ENCODE measurements around the gene GLIS1. TPM values are rescaled to one million over a fixed set of nuclear protein-coding genes. Genes with fewer than 3 reads are reported as not detected.

The GLIS1 gene
- total and polyA plus RNA-seq, 12 donors = 0.06 to 0.10 (median 0.09) TPM; not detected in 7

DNA sequence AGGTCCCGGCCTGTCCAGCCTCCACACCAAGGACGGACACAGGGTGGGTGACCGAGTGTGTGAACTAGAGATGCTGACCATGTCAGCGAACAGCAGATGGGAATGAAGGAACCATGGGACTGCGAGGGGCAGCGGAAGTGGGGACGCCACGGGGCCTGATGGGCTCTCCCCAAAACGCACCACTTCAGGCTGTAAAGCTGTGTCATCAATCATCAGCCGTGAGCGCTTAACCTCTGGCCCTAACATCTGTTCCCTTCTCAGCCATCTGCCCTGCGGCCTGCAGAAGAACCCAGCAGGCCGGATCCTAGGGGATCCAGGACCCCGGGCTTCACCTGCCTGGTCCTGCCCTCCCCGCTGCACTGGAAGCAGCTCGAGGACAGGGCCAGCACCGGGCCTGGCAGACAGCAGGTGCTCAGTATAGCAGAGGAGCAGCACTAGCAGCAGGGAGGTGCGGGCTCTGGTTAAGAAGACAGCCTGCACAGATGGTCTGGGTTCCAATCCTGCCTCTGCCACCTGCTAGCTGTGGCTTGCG lies 221.1 kb downstream of the GLIS1 start:
- H3K36me3 ChIP-seq = no peaks in the 10 kb centered on the region
- no peak for DNase-seq
- H3K27ac ChIP-seq = no peak overlapping the region
- peaks cover 0 to 22% (median 6%) of the 10 kb centered on the region in 9 donors for H3K4me1 ChIP-seq
- H3K9me3 ChIP-seq = no peaks in the 10 kb centered on the region
- 93 to 96% methylated on average over 19 of the region's 19 CpGs for WGBS, 2 donors
- H3K4me3 ChIP-seq = no peak overlapping the region
- TF ChIP-seq, protein P1, sequence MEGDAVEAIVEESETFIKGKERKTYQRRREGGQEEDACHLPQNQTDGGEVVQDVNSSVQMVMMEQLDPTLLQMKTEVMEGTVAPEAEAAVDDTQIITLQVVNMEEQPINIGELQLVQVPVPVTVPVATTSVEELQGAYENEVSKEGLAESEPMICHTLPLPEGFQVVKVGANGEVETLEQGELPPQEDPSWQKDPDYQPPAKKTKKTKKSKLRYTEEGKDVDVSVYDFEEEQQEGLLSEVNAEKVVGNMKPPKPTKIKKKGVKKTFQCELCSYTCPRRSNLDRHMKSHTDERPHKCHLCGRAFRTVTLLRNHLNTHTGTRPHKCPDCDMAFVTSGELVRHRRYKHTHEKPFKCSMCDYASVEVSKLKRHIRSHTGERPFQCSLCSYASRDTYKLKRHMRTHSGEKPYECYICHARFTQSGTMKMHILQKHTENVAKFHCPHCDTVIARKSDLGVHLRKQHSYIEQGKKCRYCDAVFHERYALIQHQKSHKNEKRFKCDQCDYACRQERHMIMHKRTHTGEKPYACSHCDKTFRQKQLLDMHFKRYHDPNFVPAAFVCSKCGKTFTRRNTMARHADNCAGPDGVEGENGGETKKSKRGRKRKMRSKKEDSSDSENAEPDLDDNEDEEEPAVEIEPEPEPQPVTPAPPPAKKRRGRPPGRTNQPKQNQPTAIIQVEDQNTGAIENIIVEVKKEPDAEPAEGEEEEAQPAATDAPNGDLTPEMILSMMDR (IDR thresholded peaks at IDR 0.05) = no peak
- ATAC-seq = no peak
- intact Hi-C loops (cut with DNase I) = no loop called here
- H3K27me3 ChIP-seq = no peaks in the 10 kb centered on the region

DNA sequence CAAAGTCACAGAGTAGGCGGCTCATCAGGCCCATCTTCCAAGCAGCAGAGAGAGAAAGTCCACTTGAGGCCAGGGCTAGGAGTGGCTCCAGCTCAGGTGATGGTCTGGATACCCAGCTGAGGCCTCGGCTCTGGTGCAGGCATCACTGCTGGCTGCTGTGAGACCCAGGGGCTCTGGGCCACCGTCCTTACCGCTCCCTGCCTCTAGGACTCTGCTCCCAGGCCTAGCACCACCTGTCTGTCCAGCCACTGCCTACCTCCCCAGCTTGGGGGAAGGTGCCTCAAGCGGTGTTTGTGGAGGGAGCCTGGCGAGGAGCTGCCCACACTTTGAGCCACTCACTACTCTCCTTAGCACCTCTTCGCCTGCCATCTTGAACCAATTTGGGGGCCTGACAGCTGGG lies 221.9 kb downstream of the GLIS1 start:
- intact Hi-C loops (cut with DNase I) = no loop called here
- ATAC-seq = no peak
- Histone ChIP-seq H3K4me1 (peaks cover 0 to 25% (median 9%) of the 10 kb centered on the region in 9 donors), H3K36me3 (no peaks in the 10 kb centered on the region), H3K27ac (no peak overlapping the region), H3K4me3 (no peak overlapping the region), H3K9me3 (no peaks in the 10 kb centered on the region), H3K27me3 (no peaks in the 10 kb centered on the region)
- DNase-seq = no peak
- TF ChIP-seq, protein P1 (IDR thresholded peaks at IDR 0.05) = no peak
- WGBS, 2 donors = 92 to 97% methylated on average over 7 of the region's 7 CpGs

DNA sequence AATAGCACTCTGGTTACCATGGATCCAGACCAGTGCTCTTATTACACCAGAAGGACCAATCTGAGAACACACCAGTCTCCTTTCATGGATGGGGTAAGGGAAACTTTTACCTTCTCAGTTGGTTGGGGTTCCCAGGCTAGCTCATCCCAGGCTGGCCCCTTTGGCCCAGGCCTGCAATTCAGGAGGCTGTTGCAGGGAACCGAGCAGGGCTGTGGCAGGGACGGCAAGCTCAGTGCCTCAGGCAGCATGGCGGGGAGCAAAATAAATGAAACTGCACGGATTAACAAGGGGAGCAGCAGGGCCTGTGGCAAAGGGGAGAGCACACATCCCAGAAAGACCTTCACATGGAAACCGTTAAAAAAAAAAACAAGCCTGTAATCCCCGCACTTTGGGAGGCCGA lies 222.8 kb downstream of the GLIS1 start:
- H3K4me3 ChIP-seq = no peak overlapping the region
- WGBS, 2 donors = 95 to 97% methylated on average over 7 of the region's 7 CpGs
- ATAC-seq (no peak), DNase-seq (no peak)
- intact Hi-C loops (cut with DNase I) = no loop called here
- H3K27ac ChIP-seq = no peak overlapping the region
- H3K9me3 ChIP-seq = no peaks in the 10 kb centered on the region
- peaks cover 0 to 29% (median 10%) of the 10 kb centered on the region in 9 donors for H3K4me1 ChIP-seq
- no peaks in the 10 kb centered on the region for H3K36me3 ChIP-seq
- no peaks in the 10 kb centered on the region for H3K27me3 ChIP-seq
- TF ChIP-seq, protein P1 (IDR thresholded peaks at IDR 0.05) = no peak

DNA sequence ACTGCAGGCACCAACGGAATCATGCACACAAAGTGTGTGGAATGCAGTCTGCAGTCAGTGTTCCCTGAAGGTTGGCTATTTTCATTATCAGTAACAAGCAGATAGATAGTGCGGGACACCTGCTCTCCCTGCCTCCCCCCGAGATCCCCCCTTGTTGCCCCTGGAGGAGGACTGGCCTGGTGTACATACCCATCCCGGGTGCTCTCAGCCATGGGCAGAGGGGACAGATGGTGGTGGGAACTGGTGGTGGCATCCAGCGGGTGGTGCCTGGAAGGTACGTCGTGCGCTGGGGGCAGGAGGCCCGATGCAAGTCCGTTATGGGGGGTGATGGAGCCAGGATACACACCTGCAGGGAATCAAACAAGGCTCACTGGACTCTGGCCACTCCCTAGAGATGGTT lies 224.5 kb downstream of the GLIS1 start:
- WGBS, 2 donors = 85 to 92% methylated on average over 10 of the region's 10 CpGs
- no peak overlapping the region for H3K27ac ChIP-seq
- no peak for ATAC-seq
- DNase-seq = no peak
- H3K4me3 ChIP-seq = no peak overlapping the region
- intact Hi-C loops (cut with DNase I) = no loop called here
- no peaks in the 10 kb centered on the region for H3K36me3 ChIP-seq
- TF ChIP-seq, protein P1 (IDR thresholded peaks at IDR 0.05) = no peak
- H3K4me1 ChIP-seq = peaks cover 0 to 26% (median 6%) of the 10 kb centered on the region in 9 donors
- no peaks in the 10 kb centered on the region for H3K27me3 ChIP-seq
- no peaks in the 10 kb centered on the region for H3K9me3 ChIP-seq
